ENCODE data around the gene UXS1. TPM values are rescaled to one million over a fixed set of nuclear protein-coding genes. Genes with fewer than 3 reads are reported as not detected.

The UXS1 gene
- total and polyA plus RNA-seq, 2 donors (not counting 3 experiments of a cell fraction or from before 2014, with no cell fraction given) = 34.2 to 43.2 TPM

GRCh38 chr2:106070181-106070580, 123.9 kb downstream of the UXS1 start:
- Histone ChIP-seq H2AFZ (ENCODE audit: low read depth, low read length) (no peak overlapping the region), H3K9me3 (replicated peaks; ENCODE audit: control insufficient read depth, insufficient read depth, low read length) (no peaks in the 10 kb centered on the region), H3K79me2 (ENCODE audit: control insufficient read depth, insufficient read depth, low read length) (no peaks in the 10 kb centered on the region), H3K36me3 (ENCODE audit: control insufficient read depth in 2 of 2, extremely low read depth in 1 of 2, insufficient read depth in 2 of 2, low read length in 2 of 2) (no peaks in the 10 kb centered on the region), H3K27me3 (ENCODE audit: control insufficient read depth in 2 of 2, insufficient read depth in 2 of 2, low read length in 2 of 2) (peaks cover 7% of the 10 kb centered on the region in 2 experiments), H3K9ac (replicated peaks; ENCODE audit: extremely low read depth, insufficient read depth, low read length) (no peak overlapping the region), H4K20me1 (replicated peaks; ENCODE audit: control insufficient read depth, extremely low read depth, insufficient read depth, low read length) (no peaks in the 10 kb centered on the region), H3K4me1 (ENCODE audit: control insufficient read depth, extremely low read depth, insufficient read depth, low read length) (no peaks in the 10 kb centered on the region), H3K4me2 (ENCODE audit: insufficient read depth, low read length) (no peak overlapping the region), H3K4me3 (replicated peaks in 1 of 3; ENCODE audit: insufficient read depth in 1 of 3, low read depth in 1 of 3, low read length in 3 of 3) (no peak overlapping the region), H3K9me1 (replicated peaks; ENCODE audit: control insufficient read depth, extremely low read depth, insufficient read depth, low read length) (no peaks in the 10 kb centered on the region), H3K27ac (ENCODE audit: insufficient read depth, low read depth, low read length) (no peak overlapping the region)
- DNase-seq (ENCODE audit: low read depth, low spot score) (no peak), FAIRE-seq (no peak)
- dilution Hi-C loops (cut with MboI; ENCODE audit: extremely low pct_ligation_motif_present, low sequenced_read_pairs) = no loop called here
- TF ChIP-seq GATA2 (IDR thresholded peaks at IDR 0.05; ENCODE audit: insufficient read depth, insufficient read length, low read depth, low read length) = no peak
- TF ChIP-seq POLR2AphosphoS5 (IDR thresholded peaks at IDR 0.05; ENCODE audit: insufficient read depth, low read depth, low read length) = no peak
- no peak for TF ChIP-seq CTCF (IDR thresholded peaks at IDR 0.05; ENCODE audit: extremely low read depth in 1 of 2, insufficient read depth in 1 of 2, low read depth in 1 of 2, low read length in 2 of 2)
- no peak for TF ChIP-seq EZH2 (IDR thresholded peaks at IDR 0.05; ENCODE audit: borderline replicate concordance, low read depth, low read length, severe bottlenecking)
- no peak for TF ChIP-seq JUN (IDR thresholded peaks at IDR 0.05; ENCODE audit: borderline replicate concordance, insufficient read depth, insufficient read length, low read depth)
- no peak for TF ChIP-seq MAX (IDR thresholded peaks at IDR 0.05; ENCODE audit: insufficient read depth, insufficient read length)
- TF ChIP-seq FOS (IDR thresholded peaks at IDR 0.05; ENCODE audit: borderline replicate concordance, insufficient read depth, low read length) = no peak
- no peak for TF ChIP-seq MYC (IDR thresholded peaks at IDR 0.05; ENCODE audit: low read depth, low read length)
- TF ChIP-seq POLR2A (IDR thresholded peaks at IDR 0.05; ENCODE audit: low read depth, low read length) = no peak
- CTCF ChIA-PET = interaction anchor here (1.2 kb wide), 1 partner anchor 34 kb away, joined by 3 read pairs; no protein-coding TSS in a partner anchor
- no TSS peak for BruUV-seq (replicated peaks)
- POLR2A ChIA-PET = interaction anchor here (0.6 kb wide), 1 partner anchor 146 kb away, joined by 7 read pairs; no protein-coding TSS in a partner anchor
- intact Hi-C loops (cut with micrococcal nuclease) = no loop called here
